MG63 (cell line): ENCODE data around the gene EFHD1. TPM values are rescaled to one million over a fixed set of nuclear protein-coding genes. Genes with fewer than 3 reads are reported as not detected.
A peak's percentile ranks its signal among the peaks of the same experiment; 100 is the strongest.
"Not testable (repeated sequence)": the region's sequence is repeated elsewhere in the genome, so short reads cannot be mapped to it uniquely, and the experiment has no call there.

Experiments
- DNase-seq: peaks from one replicate; pipeline ENCODE4 v3.0.0-alpha.2; 2020
- H3K27me3 ChIP-seq: fragments of 250-450 bp; sonication (Bioruptor Pico); 2 replicates; pipeline ENCODE4 v1.5.1; 2020; ENCODE audit warnings: mild to moderate bottlenecking, moderate library complexity
- H3K36me3 ChIP-seq: fragments of 250-450 bp; sonication (Bioruptor Pico); 2 replicates; pipeline ENCODE4 v1.5.1; 2020; ENCODE audit warnings: mild to moderate bottlenecking, moderate library complexity
- H3K4me3 ChIP-seq: fragments of 250-450 bp; sonication (Bioruptor Pico); 2 replicates; pipeline ENCODE4 v1.5.1; 2020; ENCODE audit warnings: mild to moderate bottlenecking, moderate library complexity
- H3K9me3 ChIP-seq: fragments of 250-450 bp; sonication (Bioruptor Pico); 2 replicates; pipeline ENCODE4 v1.5.1; 2020; ENCODE audit warnings: mild to moderate bottlenecking, moderate library complexity
- total RNA-seq: library from RNA; depleted of rRNA; stranded (reverse); fragments of >200 nt; shearing (Covaris generic); gene quantifications from 2 replicates; pipeline ENCODE4 v1.2.3, GENCODE V29; 2014; ENCODE audit warnings: low replicate concordance

The EFHD1 gene
- total RNA-seq, 1 experiment from 2014 or later: not detected

DNA sequence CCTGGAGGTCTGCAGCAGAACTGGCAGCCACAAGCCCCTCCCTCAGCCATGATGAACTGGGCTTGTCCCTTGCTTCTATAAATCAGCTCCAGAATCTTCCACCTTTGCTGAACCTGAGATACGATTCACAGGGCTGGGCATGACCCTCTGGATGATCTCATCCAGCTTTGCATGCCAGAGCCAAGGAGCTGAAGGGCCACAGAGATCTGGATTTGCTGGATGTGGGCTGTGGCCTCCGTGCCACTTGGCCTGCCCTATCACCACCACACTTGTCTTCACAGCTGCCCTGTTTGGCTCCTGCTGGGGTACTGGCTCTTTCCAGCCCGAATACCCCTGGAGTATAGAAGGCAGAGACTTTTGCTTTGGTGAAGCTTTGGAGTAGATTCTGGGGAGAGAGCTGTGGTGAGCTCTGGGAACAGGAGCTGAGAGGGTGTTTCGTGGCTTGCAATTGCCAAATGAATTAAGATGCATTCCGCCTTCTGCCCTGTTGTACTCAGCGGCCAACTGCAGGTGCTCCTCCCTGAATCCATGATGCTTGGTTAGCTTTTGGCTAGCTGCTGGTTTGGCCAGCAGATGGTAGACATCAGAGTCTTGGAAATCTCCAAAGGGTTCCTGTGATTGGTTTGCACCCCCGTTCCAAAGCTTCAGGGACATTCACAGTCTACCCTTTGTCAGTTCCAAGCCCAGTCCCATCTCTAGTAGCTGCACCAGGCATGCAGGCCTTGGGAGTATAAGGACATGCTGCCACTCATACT, 32.8 kb downstream of the EFHD1 start:
- DNase-seq: peak; percentile 10
- no peaks in the 10 kb centered on the region for H3K9me3 ChIP-seq
- no peaks in the 10 kb centered on the region for H3K27me3 ChIP-seq
- no peak overlapping the region for H3K4me3 ChIP-seq
- no peaks in the 10 kb centered on the region for H3K36me3 ChIP-seq

- no peaks in the 10 kb centered on the region for H3K27me3 ChIP-seq
- no peak for DNase-seq
- H3K9me3 ChIP-seq: no peaks in the 10 kb centered on the region
- H3K36me3 ChIP-seq: no peaks in the 10 kb centered on the region
- H3K4me3 ChIP-seq: no peak overlapping the region
Observed at GRCh38 chr2:232667989-232668583, 34.7 kb downstream of the EFHD1 start.

GRCh38 chr2:232668805-232669444, 35.5 kb downstream of the EFHD1 start:
- DNase-seq: no peak
- H3K27me3 ChIP-seq: no peaks in the 10 kb centered on the region

DNA sequence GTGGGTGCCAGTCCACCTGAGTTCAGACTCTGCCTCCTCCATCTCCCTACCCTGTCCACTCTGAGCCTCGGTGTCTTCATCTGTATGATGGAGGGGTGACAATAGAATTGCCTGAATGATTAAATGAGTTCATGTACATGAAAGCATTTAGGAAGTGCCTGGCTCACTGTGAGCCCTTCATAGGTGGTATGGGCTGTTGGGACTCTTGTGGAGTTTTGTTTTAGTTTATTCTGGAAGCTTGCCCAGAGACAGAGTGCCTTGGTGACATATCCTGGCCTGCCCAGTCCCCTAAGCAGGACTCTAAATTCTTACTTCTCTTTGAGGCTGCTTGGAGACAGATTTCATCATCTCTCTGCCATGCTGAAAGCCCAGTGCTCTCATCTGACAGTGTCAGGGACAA, 39.2 kb downstream of the EFHD1 start:
- no peak overlapping the region for H3K4me3 ChIP-seq
- no peaks in the 10 kb centered on the region for H3K9me3 ChIP-seq
- DNase-seq: no peak
- no peaks in the 10 kb centered on the region for H3K36me3 ChIP-seq
- no peaks in the 10 kb centered on the region for H3K27me3 ChIP-seq

More at GRCh38 chr2:232668805-232669444, 35.5 kb downstream of the EFHD1 start:
- Histone ChIP-seq H3K9me3 (no peaks in the 10 kb centered on the region), H3K36me3 (no peaks in the 10 kb centered on the region), H3K4me3 (no peak overlapping the region)

DNA sequence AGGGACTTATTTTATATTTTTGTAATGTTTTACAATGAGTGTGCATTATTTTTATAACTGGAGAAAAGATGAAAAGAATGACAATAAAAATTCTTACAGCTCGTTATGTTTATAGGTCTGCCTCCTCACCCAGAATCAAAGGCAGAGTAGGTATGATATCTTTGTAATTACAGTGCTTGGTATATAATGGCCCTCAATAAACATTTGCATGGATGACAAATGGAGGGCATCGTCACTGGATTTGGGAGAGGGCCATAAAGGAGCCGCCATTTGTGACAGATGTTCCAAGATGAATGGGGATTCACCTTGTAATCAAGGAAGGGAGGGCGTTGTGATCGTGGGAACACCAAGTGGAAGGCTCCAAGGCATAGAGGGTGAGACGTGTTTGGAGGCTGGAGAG, 41.1 kb downstream of the EFHD1 start:
- no peak for DNase-seq
- H3K9me3 ChIP-seq: no peaks in the 10 kb centered on the region
- no peaks in the 10 kb centered on the region for H3K36me3 ChIP-seq
- H3K4me3 ChIP-seq: no peak overlapping the region
- H3K27me3 ChIP-seq: no peaks in the 10 kb centered on the region

GRCh38 chr2:232675381-232675780, 42.0 kb downstream of the EFHD1 start:
- no peak for DNase-seq
- no peaks in the 10 kb centered on the region for H3K36me3 ChIP-seq
- no peaks in the 10 kb centered on the region for H3K27me3 ChIP-seq
- H3K9me3 ChIP-seq: no peaks in the 10 kb centered on the region
- no peak overlapping the region for H3K4me3 ChIP-seq

DNA sequence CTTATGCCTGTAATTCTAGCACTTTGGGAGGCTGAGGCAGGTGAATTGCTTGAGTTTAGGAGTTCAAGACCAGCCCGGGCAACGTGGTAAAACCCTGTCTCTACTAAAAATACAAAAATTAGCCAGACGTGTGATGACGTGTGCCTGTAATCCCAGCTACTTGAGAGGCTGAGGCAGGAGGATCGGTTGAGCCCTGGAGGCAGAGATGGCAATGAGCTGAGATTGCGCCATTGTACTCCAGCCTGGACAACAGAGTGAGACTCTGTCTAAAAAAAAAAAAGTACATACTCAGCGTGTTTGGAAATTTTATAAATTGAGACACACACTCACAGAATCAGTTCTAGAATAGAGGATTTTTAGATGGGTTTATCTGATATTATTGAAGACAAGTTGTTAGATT, 46.6 kb downstream of the EFHD1 start:
- H3K27me3 ChIP-seq: 0 out of 2 replicates have a peak, but pooled peaks cover 4% of the 10 kb centered on the region
- H3K36me3 ChIP-seq: no peaks in the 10 kb centered on the region
- DNase-seq: no peak
- no peak overlapping the region for H3K4me3 ChIP-seq
- H3K9me3 ChIP-seq: no peaks in the 10 kb centered on the region

- DNase-seq: no peak
- Histone ChIP-seq H3K4me3 (no peak overlapping the region), H3K36me3 (no peaks in the 10 kb centered on the region), H3K9me3 (no peaks in the 10 kb centered on the region), H3K27me3 (0 out of 2 replicates have a peak, but pooled peaks cover 4% of the 10 kb centered on the region)
Observed at GRCh38 chr2:232681527-232681926, 48.1 kb downstream of the EFHD1 start.

- H3K27me3 ChIP-seq: 0 out of 2 replicates have a peak, but pooled peaks cover 4% of the 10 kb centered on the region
- H3K36me3 ChIP-seq: no peaks in the 10 kb centered on the region
- no peaks in the 10 kb centered on the region for H3K9me3 ChIP-seq
- no peak overlapping the region for H3K4me3 ChIP-seq
- DNase-seq: no peak
Observed at GRCh38 chr2:232683368-232683767, 50.0 kb downstream of the EFHD1 start.

GRCh38 chr2:232685391-232685790, 52.0 kb downstream of the EFHD1 start:
- DNase-seq, H3K27me3 ChIP-seq, H3K4me3 ChIP-seq, H3K36me3 ChIP-seq, H3K9me3 ChIP-seq: not testable (repeated sequence)

- no peak overlapping the region for H3K4me3 ChIP-seq
- H3K27me3 ChIP-seq: 0 out of 2 replicates have a peak, but pooled peaks cover 4% of the 10 kb centered on the region
- no peaks in the 10 kb centered on the region for H3K9me3 ChIP-seq
- no peaks in the 10 kb centered on the region for H3K36me3 ChIP-seq
- DNase-seq: peak; percentile 47
Observed at GRCh38 chr2:232687382-232688160, 54.2 kb downstream of the EFHD1 start.

DNA sequence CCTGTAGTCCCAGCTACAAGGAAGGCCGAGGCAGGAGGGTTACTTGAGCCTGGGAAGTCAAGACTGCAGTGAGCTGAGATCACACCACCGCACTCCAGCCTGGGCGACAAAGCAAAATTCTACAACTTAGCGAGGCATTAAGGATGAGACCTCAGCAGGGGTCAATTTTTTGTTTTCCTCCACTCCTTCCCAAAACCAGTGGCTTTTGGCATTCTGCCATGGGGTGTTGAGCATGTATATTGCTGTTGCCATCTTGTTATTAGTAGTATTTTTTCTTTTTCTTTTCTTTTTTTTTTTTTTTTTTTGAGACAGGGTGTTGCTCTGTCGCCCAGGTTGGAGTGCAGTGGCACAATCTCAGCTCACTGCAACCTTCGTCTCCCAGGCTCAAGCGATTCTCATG, 54.8 kb downstream of the EFHD1 start:
- no peak overlapping the region for H3K4me3 ChIP-seq
- 0 out of 2 replicates have a peak, but pooled peaks cover 4% of the 10 kb centered on the region for H3K27me3 ChIP-seq
- H3K9me3 ChIP-seq: no peaks in the 10 kb centered on the region
- no peaks in the 10 kb centered on the region for H3K36me3 ChIP-seq
- no peak for DNase-seq

GRCh38 chr2:232689152-232689910, 55.9 kb downstream of the EFHD1 start:
- Histone ChIP-seq H3K27me3 (no peaks in the 10 kb centered on the region), H3K4me3 (no peak overlapping the region), H3K36me3 (no peaks in the 10 kb centered on the region), H3K9me3 (no peaks in the 10 kb centered on the region)
- peak; percentile 30 for DNase-seq

DNA sequence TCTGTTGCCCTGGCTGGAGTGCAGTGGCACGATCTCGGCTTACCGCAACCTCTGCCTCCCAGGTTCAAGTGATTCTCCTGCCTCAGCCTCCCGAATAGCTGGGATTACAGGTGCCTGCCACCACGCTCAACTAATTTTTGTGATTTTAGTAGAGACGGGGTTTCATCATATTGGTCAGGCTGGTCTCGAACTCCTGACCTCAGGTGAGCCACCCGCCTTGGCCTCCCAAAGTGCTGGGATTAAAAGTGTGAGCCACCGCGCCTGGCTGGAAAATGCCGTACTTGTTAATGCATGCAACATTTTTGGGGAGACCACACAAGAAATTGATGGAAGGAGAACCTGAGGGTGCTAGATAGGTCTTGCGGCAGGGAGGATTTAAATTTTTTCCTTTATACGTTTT, 57.7 kb downstream of the EFHD1 start:
- DNase-seq, H3K4me3 ChIP-seq, H3K36me3 ChIP-seq, H3K9me3 ChIP-seq, H3K27me3 ChIP-seq: not testable (repeated sequence)

- no peaks in the 10 kb centered on the region for H3K27me3 ChIP-seq
- DNase-seq: no peak
- H3K9me3 ChIP-seq: no peaks in the 10 kb centered on the region
- H3K4me3 ChIP-seq: no peak overlapping the region
- H3K36me3 ChIP-seq: peaks cover 6% of the 10 kb centered on the region
Observed at GRCh38 chr2:232693344-232693743, 59.9 kb downstream of the EFHD1 start.

GRCh38 chr2:232696609-232697058, 63.2 kb downstream of the EFHD1 start:
- no peaks in the 10 kb centered on the region for H3K9me3 ChIP-seq
- no peak for DNase-seq
- peak overlapping the region; percentile 98 for H3K4me3 ChIP-seq
- H3K36me3 ChIP-seq: peaks cover 32% of the 10 kb centered on the region
- H3K27me3 ChIP-seq: no peaks in the 10 kb centered on the region
